Measurements from ENCODE around the gene POLE4.

Gene POLE4

DNA sequence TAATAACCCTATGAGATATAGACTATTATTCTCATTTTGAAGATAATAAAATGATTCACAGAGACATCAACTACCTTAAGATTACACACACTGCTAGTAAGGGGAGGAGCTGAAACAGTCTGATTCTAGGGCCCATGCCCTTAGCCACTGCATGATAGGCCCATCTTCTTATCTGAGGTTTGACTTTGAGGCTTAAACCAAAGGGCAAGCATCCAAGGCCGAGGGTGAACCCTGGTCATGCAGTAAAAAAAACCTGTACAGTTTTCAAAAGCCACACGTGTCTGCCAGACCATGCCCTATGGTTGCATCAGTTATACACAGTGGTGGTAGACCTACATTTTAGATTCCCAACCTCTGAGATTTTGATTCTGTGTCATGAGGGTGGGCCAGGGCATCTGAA, 44.8 kb downstream of the POLE4 start:
- no peak for DNase-seq

DNA sequence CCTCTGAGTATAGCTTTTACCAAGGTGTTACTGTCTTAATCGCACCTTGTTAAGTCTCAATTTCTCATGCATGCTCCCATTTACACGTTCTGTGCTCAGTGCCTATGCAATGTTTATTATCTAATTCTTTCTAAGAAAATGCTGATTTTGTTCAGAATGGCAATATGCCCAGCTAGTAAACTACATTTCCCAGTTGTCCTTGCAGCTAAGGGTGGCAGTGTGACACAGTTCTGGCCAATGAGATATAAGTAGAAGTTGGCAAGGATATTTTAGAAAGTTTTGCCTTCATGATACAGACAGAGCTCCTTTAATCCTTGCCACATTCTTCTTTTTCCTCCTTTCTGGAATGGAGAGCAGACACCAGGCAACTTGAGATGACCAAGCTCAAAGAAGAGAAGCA, 45.3 kb downstream of the POLE4 start:
- DNase-seq = no peak

DNA sequence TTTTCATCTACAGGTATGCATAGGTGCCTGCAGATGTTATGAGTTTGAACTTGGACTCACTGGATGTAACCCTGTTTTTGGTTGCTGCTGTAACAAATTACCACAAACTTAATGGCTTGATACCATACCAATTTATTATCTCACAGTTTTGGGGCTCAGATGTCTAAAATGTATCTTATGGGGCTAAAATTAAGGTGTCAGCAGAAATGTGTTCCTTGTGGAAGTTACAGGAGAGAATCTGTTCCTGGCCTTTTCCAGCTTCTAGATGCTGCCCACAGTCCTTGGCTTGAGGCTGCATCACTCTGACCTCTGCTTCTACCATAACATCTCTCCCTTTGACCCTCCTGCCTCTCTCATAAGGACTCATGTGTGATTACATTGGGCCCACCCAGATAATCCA, 47.6 kb downstream of the POLE4 start:
- DNase-seq = no peak

DNA sequence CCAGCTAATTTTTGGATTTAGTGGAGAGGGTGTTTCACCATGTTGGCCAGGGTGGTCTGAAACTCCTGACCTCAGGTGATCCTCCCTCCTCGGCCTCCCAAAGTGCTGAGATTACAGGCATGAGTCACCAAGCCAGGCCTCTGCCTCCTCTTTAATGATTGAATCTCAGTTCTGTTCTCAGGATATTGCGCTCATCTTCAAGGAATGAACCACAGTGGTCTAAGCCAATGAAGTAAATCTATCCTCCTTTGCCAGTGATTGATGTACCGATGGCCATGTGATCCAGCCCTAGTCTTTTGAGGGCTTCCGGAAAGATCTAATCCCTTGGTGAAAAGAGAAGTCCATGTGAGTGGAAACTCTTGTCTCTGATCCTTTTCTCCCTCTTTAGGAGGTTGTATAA, 48.6 kb downstream of the POLE4 start:
- no peak for DNase-seq

DNA sequence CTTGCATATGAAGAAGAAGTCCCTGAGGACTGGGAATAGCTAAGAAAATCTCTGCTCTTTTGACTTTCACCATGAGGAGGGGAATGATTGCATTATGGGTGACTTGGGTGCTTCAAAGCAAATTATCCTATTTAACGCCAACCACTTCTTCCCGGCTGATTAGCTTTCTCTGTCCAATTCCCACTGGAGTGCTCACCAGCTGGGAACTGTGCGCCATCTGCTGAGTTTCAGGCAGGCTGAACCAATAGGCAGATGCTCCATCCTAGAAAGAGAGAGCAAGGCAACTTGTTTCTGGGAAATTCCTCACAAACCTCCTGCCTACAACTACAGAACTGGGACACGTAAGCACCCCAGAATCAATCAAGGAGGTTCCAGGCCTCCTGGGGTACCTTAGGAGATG, 49.4 kb downstream of the POLE4 start:
- peak; percentile 89 for DNase-seq

DNA sequence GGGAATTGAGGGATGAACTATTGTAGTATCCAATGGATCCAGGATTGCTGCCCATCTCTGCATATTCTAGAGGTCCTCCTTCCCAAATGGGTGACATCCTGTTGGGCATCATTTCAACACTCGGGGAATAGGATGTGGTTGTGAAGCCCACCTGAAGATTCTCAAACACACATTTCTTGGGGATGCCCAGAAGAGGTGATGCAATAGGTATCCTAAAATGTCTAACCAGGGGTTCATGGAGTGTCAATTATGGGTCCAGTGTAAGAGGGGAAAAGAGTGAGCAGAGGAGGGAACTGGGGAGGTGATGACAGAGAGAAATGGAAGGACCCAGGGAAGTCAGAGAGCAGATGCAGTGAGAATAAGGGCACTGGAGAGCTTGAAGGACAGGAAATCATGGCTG, 52.1 kb downstream of the POLE4 start:
- no peak for DNase-seq

DNA sequence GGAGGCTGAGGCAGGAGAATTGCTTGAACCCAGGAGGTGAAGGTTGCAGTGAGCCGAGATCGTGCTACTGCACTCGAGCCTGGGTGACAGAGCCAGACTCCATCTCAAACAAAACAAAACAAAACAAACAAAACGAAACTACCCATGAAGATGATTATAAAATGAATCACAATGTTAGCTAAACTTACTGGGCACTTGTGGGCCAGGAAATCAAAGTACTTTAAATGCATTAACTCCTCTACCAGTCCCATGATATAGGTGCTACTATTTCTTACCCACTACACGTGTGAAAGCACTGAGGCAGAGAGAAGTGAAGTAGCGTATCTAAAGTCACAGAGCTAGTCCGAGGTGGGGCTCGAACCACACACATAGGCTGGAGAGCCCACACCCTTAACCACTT, 53.6 kb downstream of the POLE4 start:
- no peak for DNase-seq

DNA sequence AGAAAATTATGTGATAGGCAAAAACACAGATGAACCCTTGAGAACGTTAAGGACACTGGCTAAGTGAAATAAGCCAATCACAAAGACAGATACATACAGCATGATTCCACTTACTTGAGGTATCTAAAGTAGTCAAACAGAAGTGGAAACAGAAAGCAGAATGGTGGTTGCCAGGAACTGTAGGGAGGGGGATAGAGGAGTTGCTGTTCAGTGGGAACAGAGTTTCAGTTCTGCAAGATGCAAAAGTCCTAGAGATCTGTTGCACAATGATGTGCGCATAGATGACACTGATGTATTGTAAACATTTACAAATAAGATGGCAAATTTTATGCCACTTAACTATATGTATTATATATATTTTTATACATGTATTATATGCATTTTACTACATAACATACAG, 59.7 kb downstream of the POLE4 start:
- DNase-seq = no peak
